Transverse colon (tissue), 3 donors: ENCODE data around the gene HOXB4.

Experiments
- CTCF ChIP-seq, 5 experiments: fragments of 200-600 bp in 3 of 5; fragments of 450-650 bp in 2 of 5; sonication (generic) in 3 of 5; IDR thresholded peaks; 1 replicate in 2 of 5; 2 replicates in 3 of 5; pipeline ENCODE4 v1.5.1; 2016 to 2017; ENCODE audit warnings: antibody characterized with exemption in 5 of 5, inconsistent platforms in 3 of 5, mild to moderate bottlenecking in 2 of 5, moderate library complexity in 1 of 5
- EP300 ChIP-seq: sonication (generic); formaldehyde crosslinking; IDR thresholded peaks from one replicate; pipeline ENCODE4 v1.6.1; 2017; ENCODE audit warnings: antibody characterized with exemption, low read depth
- POLR2A ChIP-seq: fragments of 450-650 bp; IDR thresholded peaks from one replicate; pipeline ENCODE4 v1.6.1; 2016; ENCODE audit warnings: antibody characterized with exemption, mild to moderate bottlenecking, moderate library complexity

GRCh38 chr17:48619826-48620449 is 41.8 kb upstream of the HOXB4 start:
- TF ChIP-seq CTCF (IDR thresholded peaks at IDR 0.05) (no peak), EP300 (no peak), POLR2A (peak; percentile 27)
